Epithelial cell of proximal tubule (primary cell): ENCODE results near the gene ZDHHC8. TPM values are rescaled to one million over a fixed set of nuclear protein-coding genes. Genes with fewer than 3 reads are reported as not detected.

Experiments
- DNase-seq: peaks from one replicate; pipeline ENCODE4 v3.0.0-alpha.2; 2011; ENCODE audit warnings: low read depth
- H3K4me3 ChIP-seq: 2 replicates; pipeline ENCODE4 v1.5.1; 2011; ENCODE audit warnings: low read depth, mild to moderate bottlenecking, low read length
- CTCF ChIP-seq: conservative IDR thresholded peaks from 2 replicates; pipeline ENCODE4 v1.5.1; 2012; ENCODE audit warnings: low read depth, mild to moderate bottlenecking, low read length
- total RNA-seq: library from RNA; depleted of rRNA; stranded (reverse); fragments of >200 nt; gene quantifications from 2 replicates; pipeline ENCODE4 v1.2.3, GENCODE V29; 2015

Gene ZDHHC8
- 14.8 and 37.8 TPM in 2 replicates for total RNA-seq

GRCh38 chr22:20131597-20131858 lies at the start of gene ZDHHC8:
ZDHHC8 (plus strand) TSS chr22:20131804; CDS start chr22:20131948, 144 bp downstream.
- TF ChIP-seq CTCF: no peak
- no peak for DNase-seq

GRCh38 chr22:20083157-20083890 lies 48.3 kb upstream of the ZDHHC8 start:
- DNase-seq: no peak
- no peak for TF ChIP-seq CTCF
- no peak overlapping the region for H3K4me3 ChIP-seq

More at GRCh38 chr22:20131597-20131858, at the start of gene ZDHHC8:
- H3K4me3 ChIP-seq: peak within 1 kb of the TSS; percentile 85

- no peak for DNase-seq
- TF ChIP-seq CTCF: no peak
- H3K4me3 ChIP-seq: no peak overlapping the region
Measured at GRCh38 chr22:20083891-20084546, 47.6 kb upstream of the ZDHHC8 start.

GRCh38 chr22:20084547-20085413 lies 46.8 kb upstream of the ZDHHC8 start:
- DNase-seq: no peak
- TF ChIP-seq CTCF: peak; percentile 43
- no peak overlapping the region for H3K4me3 ChIP-seq

- H3K4me3 ChIP-seq: no peak overlapping the region
- TF ChIP-seq CTCF: no peak
- no peak for DNase-seq
Measured at GRCh38 chr22:20085651-20086050, 46.0 kb upstream of the ZDHHC8 start.

- DNase-seq: no peak
- no peak for TF ChIP-seq CTCF
- no peak overlapping the region for H3K4me3 ChIP-seq
Measured at GRCh38 chr22:20086101-20086599, 45.5 kb upstream of the ZDHHC8 start.
